K562 (cell line): Measurements from ENCODE around the gene NACC1. TPM values are rescaled to one million over a fixed set of nuclear protein-coding genes. Genes with fewer than 3 reads are reported as not detected.

Experiments
- HCFC1 ChIP-seq: IDR thresholded peaks from 2 replicates; pipeline ENCODE4 v1.6.1; 2012; ENCODE audit warnings: low read depth, low read length, improper control_type of control experiment
- HNRNPL ChIP-seq: fragments of 200-400 bp; formaldehyde crosslinking; IDR thresholded peaks from 2 replicates; pipeline ENCODE4 v1.6.1; 2017; ENCODE audit warnings: low read depth, mild to moderate bottlenecking, low read length
- HNRNPLL ChIP-seq: fragments of 200-400 bp; formaldehyde crosslinking; IDR thresholded peaks from 2 replicates; pipeline ENCODE4 v1.6.1; 2017; ENCODE audit warnings: low read length, low read depth, mild to moderate bottlenecking; ENCODE audit not compliant: poor library complexity, severe bottlenecking
- MAFF ChIP-seq: IDR thresholded peaks from 2 replicates; pipeline ENCODE4 v1.6.1; 2012; ENCODE audit warnings: low read length, improper control_type of control experiment
- NFRKB ChIP-seq: fragments of 450-650 bp; IDR thresholded peaks from 2 replicates; pipeline ENCODE4 v1.6.1; 2016; ENCODE audit warnings: low read depth
- PATZ1 ChIP-seq: fragments of 250-450 bp; sonication (Bioruptor Pico); IDR thresholded peaks from 2 replicates; pipeline ENCODE4 v1.5.0; 2020; ENCODE audit warnings: mild to moderate bottlenecking, borderline replicate concordance
- PML ChIP-seq: IDR thresholded peaks from 2 replicates; pipeline ENCODE4 v1.6.1; 2012; ENCODE audit warnings: low read length, inconsistent platforms
- PYGO2 ChIP-seq: fragments of 450-650 bp; IDR thresholded peaks from 2 replicates; pipeline ENCODE4 v1.6.1; 2016; ENCODE audit warnings: mild to moderate bottlenecking, missing genetic modification characterization, moderate library complexity, missing compliant biosample characterization
- RB1 ChIP-seq: fragments of 450-650 bp; IDR thresholded peaks from 2 replicates; pipeline ENCODE4 v1.6.1; 2017; ENCODE audit warnings: low read depth, mild to moderate bottlenecking
- SAFB2 ChIP-seq: fragments of 200-400 bp; formaldehyde crosslinking; IDR thresholded peaks from 2 replicates; pipeline ENCODE4 v1.6.1; 2018; ENCODE audit warnings: borderline replicate concordance, low read length, low read depth, moderate library complexity; ENCODE audit not compliant: severe bottlenecking
- SMARCA4 ChIP-seq: fragments of 450-650 bp; IDR thresholded peaks from 2 replicates; pipeline ENCODE4 v1.6.1; 2016
- TAF7 ChIP-seq: fragments of 450-650 bp; IDR thresholded peaks from 2 replicates; pipeline ENCODE4 v1.6.1; 2016; ENCODE audit warnings: missing genetic modification characterization, missing compliant biosample characterization
- ZNF140 ChIP-seq: fragments of 250-450 bp; sonication (Bioruptor Pico); IDR thresholded peaks from 2 replicates; pipeline ENCODE4 v1.8.0; 2021; ENCODE audit warnings: moderate library complexity, mild to moderate bottlenecking, inconsistent platforms
- ZNF583 ChIP-seq: fragments of 250-450 bp; sonication (Bioruptor Pico); IDR thresholded peaks from 2 replicates; pipeline ENCODE4 v1.4.0; 2020
- polyA plus RNA-seq, 8 experiments: library from polyadenylated mRNA; depleted of rRNA in 4 of 8; stranded (reverse) in 5 of 8; unstranded in 3 of 8; fragments of >200 nt; fragmentation: Nextera tagmentation in 2 of 8; fragmentation: Illumina TruSeq in 1 of 8; extraction: Ambion mirVana in 2 of 8; extraction: Trizol in 1 of 8; gene quantifications; 2 replicates each; pipeline versions ENCODE4 v1.2.1 to v1.2.3, GENCODE V29; 2011 to 2014; ENCODE audit warnings: inconsistent platforms in 1 of 8, missing spikeins in 1 of 8
- total RNA-seq, 7 experiments: library from RNA; depleted of rRNA in 6 of 7; stranded (reverse); fragments of >200 nt in 6 of 7; fragmentation: Illumina TruSeq in 2 of 7; extraction: Trizol in 2 of 7; gene quantifications; 2 replicates each; pipeline versions ENCODE4 v1.2.1 to v1.2.3, GENCODE V29; 2011 to 2021; ENCODE audit warnings: low replicate concordance in 1 of 7
- TF ChIP-seq, protein P1 (sequence below): fragments of 450-650 bp; IDR thresholded peaks from 2 replicates; pipeline ENCODE4 v1.6.1; 2016; ENCODE audit warnings: mild to moderate bottlenecking, moderate library complexity

Gene NACC1
- total and polyA plus RNA-seq, 9 of the 15 experiments (the other 6 are each of a cell fraction or from before 2014, with no cell fraction given), result 0.04 to 96.6 (median 25.8) TPM

- TF ChIP-seq, protein P1, sequence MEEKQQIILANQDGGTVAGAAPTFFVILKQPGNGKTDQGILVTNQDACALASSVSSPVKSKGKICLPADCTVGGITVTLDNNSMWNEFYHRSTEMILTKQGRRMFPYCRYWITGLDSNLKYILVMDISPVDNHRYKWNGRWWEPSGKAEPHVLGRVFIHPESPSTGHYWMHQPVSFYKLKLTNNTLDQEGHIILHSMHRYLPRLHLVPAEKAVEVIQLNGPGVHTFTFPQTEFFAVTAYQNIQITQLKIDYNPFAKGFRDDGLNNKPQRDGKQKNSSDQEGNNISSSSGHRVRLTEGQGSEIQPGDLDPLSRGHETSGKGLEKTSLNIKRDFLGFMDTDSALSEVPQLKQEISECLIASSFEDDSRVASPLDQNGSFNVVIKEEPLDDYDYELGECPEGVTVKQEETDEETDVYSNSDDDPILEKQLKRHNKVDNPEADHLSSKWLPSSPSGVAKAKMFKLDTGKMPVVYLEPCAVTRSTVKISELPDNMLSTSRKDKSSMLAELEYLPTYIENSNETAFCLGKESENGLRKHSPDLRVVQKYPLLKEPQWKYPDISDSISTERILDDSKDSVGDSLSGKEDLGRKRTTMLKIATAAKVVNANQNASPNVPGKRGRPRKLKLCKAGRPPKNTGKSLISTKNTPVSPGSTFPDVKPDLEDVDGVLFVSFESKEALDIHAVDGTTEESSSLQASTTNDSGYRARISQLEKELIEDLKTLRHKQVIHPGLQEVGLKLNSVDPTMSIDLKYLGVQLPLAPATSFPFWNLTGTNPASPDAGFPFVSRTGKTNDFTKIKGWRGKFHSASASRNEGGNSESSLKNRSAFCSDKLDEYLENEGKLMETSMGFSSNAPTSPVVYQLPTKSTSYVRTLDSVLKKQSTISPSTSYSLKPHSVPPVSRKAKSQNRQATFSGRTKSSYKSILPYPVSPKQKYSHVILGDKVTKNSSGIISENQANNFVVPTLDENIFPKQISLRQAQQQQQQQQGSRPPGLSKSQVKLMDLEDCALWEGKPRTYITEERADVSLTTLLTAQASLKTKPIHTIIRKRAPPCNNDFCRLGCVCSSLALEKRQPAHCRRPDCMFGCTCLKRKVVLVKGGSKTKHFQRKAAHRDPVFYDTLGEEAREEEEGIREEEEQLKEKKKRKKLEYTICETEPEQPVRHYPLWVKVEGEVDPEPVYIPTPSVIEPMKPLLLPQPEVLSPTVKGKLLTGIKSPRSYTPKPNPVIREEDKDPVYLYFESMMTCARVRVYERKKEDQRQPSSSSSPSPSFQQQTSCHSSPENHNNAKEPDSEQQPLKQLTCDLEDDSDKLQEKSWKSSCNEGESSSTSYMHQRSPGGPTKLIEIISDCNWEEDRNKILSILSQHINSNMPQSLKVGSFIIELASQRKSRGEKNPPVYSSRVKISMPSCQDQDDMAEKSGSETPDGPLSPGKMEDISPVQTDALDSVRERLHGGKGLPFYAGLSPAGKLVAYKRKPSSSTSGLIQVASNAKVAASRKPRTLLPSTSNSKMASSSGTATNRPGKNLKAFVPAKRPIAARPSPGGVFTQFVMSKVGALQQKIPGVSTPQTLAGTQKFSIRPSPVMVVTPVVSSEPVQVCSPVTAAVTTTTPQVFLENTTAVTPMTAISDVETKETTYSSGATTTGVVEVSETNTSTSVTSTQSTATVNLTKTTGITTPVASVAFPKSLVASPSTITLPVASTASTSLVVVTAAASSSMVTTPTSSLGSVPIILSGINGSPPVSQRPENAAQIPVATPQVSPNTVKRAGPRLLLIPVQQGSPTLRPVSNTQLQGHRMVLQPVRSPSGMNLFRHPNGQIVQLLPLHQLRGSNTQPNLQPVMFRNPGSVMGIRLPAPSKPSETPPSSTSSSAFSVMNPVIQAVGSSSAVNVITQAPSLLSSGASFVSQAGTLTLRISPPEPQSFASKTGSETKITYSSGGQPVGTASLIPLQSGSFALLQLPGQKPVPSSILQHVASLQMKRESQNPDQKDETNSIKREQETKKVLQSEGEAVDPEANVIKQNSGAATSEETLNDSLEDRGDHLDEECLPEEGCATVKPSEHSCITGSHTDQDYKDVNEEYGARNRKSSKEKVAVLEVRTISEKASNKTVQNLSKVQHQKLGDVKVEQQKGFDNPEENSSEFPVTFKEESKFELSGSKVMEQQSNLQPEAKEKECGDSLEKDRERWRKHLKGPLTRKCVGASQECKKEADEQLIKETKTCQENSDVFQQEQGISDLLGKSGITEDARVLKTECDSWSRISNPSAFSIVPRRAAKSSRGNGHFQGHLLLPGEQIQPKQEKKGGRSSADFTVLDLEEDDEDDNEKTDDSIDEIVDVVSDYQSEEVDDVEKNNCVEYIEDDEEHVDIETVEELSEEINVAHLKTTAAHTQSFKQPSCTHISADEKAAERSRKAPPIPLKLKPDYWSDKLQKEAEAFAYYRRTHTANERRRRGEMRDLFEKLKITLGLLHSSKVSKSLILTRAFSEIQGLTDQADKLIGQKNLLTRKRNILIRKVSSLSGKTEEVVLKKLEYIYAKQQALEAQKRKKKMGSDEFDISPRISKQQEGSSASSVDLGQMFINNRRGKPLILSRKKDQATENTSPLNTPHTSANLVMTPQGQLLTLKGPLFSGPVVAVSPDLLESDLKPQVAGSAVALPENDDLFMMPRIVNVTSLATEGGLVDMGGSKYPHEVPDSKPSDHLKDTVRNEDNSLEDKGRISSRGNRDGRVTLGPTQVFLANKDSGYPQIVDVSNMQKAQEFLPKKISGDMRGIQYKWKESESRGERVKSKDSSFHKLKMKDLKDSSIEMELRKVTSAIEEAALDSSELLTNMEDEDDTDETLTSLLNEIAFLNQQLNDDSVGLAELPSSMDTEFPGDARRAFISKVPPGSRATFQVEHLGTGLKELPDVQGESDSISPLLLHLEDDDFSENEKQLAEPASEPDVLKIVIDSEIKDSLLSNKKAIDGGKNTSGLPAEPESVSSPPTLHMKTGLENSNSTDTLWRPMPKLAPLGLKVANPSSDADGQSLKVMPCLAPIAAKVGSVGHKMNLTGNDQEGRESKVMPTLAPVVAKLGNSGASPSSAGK, result no peak
- TF ChIP-seq PML (no peak), NFRKB (no peak), HNRNPLL (no peak), TAF7 (tag) (no peak), RB1 (no peak), MAFF (no peak; the same call in 1 of the 2 replicates), SAFB2 (no peak), HNRNPL (no peak), ZNF140 (no peak), SMARCA4 (no peak), PATZ1 (CRISPR knock-in tag) (0 out of 2 replicates have a peak, but pooled peaks have one; percentile 62), ZNF583 (CRISPR knock-in tag) (no peak), PYGO2 (tag) (no peak), HCFC1 (0 out of 2 replicates have a peak, but pooled peaks have one; percentile 0)
Observed at GRCh38 chr19:13155472-13156359, 37.7 kb downstream of the NACC1 start (continued).
